HUDEP-2 (cell line): Measurements from ENCODE around the gene IFNE.

Experiments
- DNase-seq, 76 experiments: peaks; one replicate each; lab custom pipeline; 2025; ENCODE audit not compliant: unreplicated experiment in 76 of 76; lab: John Stamatoyannopoulos, UW

IFNE gene

GRCh38 chr9:21432672-21433425 lies 49.3 kb downstream of the IFNE start:
- DNase-seq, result no peak
